NCI-H1092 (cell line): ENCODE data around the gene SFRP2.

ENCODE experiments used
- DNase-seq: peaks from one replicate; lab custom pipeline; 2025; lab: John Stamatoyannopoulos, UW

The SFRP2 gene, protein sequence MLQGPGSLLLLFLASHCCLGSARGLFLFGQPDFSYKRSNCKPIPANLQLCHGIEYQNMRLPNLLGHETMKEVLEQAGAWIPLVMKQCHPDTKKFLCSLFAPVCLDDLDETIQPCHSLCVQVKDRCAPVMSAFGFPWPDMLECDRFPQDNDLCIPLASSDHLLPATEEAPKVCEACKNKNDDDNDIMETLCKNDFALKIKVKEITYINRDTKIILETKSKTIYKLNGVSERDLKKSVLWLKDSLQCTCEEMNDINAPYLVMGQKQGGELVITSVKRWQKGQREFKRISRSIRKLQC

GRCh38 chr4:153788413-153789276, at the start of gene SFRP2:
TSS of gene SFRP2 (minus strand) at chr4:153789083. CDS start at chr4:153788835, 248 bp downstream.
- DNase-seq = no peak

- no peak for DNase-seq
These were observed 49.7 kb upstream of the SFRP2 start for GRCh38 chr4:153838564-153838963.

GRCh38 chr4:153834901-153835300, 46.0 kb upstream of the SFRP2 start:
- DNase-seq = no peak

- DNase-seq = no peak
These were observed 43.9 kb upstream of the SFRP2 start for GRCh38 chr4:153832720-153833287.

DNA sequence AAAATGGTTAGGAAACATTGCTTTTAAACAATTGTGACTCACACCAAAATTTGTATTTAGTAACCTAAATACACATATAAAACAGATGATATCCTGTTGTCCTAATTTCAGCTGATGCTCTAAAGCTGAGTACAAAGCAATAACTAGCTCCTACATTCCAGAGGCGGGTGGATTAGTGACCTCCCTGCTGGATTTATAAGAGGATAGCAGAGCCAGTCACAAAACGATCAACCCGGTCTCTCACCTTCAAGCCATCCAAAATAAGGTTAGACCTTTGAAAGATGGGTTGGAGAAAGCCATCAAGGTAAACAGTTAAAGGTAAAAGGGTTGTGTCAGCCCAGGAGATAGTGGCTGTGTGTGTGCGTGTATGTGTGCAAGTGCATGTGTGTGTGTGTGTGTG, 43.2 kb upstream of the SFRP2 start:
- no peak for DNase-seq

DNA sequence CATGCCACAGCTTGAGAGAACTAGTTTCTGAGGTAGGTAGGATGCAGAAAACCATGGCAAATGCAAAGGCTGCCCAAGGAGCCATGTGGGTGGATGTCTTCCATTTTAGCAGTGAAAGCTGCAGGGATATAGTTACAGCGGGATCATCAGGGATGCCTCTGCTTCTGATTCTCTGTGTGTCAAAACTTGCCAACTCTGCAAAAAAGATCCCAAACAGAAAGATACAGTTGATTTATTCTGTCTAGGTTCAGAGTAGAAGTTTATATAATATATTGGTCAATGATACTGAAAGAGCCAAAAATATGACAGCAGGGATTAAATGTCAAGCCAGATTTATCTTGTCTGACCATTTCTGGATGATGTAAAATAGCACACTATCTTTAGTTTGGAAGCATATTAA, 42.4 kb upstream of the SFRP2 start:
- no peak for DNase-seq

DNA sequence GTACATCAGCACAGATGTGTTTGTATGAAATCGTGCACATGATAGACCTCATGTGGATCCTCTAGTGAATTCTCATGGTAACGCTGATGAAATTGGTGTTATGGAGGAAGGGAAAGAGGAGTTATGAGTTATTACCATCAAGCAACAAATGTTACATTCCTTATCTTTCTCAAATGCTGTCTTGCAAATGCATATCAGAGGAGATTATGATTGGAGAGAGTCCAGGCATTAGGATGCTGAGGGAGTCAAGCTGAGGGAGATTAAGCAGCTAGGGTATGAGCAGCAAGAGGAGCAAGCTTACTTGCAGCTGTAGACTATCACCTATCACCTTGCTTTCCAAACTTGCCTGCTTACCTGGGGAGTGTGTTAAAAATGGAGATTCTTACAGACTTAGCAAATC, 36.8 kb upstream of the SFRP2 start:
- no peak for DNase-seq

GRCh38 chr4:153825126-153825525, 36.2 kb upstream of the SFRP2 start:
- no peak for DNase-seq

GRCh38 chr4:153824501-153824900, 35.6 kb upstream of the SFRP2 start:
- no peak for DNase-seq

DNA sequence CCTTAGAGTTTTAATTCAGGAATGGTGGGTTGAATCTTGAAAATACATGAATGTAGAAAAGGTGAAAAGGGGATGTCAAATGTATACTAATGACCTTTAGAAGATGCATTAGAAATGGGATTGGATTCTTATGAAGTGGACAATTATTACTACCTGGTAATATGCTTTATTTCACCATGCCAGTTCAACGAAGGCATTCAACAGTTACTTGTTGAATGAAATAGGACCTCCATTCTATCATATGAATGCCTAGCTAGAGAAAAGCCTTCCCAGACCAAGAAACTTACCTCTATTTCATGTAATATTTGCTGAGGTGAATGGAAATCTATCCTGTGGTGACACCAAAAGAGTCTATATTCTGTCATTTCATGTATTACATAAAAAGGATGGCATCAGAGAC, 34.6 kb upstream of the SFRP2 start:
- no peak for DNase-seq

- no peak for DNase-seq
These were observed 33.4 kb upstream of the SFRP2 start for GRCh38 chr4:153822316-153822715.

DNA sequence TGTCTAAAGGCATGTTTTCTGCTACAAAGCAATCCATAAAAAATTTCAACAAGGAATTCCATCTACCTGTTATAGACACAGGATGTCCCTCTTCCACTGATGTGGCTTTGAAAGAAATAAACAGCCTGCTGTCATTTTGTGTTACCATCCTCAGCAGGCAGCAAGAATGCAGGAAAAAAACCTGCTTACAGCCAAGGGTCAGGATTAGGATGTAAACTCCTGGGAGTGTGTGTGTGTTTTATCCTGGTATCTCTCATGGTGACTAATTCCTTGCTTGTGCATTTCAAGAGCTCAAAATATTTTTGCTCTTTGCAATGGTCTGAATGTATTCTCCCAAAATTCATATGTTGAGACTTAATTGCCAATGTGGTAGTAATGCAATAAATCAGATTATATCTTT, 28.6 kb upstream of the SFRP2 start:
- DNase-seq = no peak

DNA sequence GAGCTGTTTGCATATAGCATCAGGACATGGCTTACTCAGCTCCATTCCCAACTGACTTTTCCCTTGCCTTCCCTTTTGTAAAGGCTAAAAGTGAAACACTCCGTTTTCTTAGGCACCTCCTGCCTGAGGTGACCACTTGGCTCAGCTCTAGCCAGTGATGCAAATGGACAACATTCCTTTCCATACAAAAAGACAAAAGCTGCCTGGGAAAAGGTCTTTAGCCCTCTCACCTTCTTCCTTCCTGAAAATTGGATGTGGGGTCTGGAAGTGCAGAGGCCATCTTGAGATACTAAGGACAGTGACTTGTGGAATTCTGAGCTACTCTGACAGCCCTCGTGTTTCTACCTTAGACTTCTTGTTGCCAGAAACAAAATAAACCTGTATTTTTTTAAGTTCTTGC, 27.7 kb upstream of the SFRP2 start:
- DNase-seq = no peak

DNA sequence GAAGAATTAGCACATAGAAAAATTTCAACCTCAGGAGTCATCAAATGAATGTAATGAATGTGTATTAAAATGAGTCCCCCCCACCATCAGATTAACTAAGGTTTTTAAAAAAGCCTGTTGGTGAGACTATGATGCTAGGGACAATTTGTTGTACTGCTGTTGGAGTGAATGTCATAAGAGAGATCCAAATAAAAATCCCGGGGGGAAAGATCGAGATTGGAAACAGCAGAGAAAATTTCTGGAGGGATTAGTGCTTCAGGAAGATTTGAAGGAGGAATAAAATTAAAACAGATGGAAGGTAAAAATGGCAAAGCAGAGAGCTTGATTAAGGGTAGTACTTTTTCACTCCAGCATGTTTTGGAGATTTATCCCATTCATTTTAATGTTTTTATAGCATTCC, 25.9 kb upstream of the SFRP2 start:
- no peak for DNase-seq

DNA sequence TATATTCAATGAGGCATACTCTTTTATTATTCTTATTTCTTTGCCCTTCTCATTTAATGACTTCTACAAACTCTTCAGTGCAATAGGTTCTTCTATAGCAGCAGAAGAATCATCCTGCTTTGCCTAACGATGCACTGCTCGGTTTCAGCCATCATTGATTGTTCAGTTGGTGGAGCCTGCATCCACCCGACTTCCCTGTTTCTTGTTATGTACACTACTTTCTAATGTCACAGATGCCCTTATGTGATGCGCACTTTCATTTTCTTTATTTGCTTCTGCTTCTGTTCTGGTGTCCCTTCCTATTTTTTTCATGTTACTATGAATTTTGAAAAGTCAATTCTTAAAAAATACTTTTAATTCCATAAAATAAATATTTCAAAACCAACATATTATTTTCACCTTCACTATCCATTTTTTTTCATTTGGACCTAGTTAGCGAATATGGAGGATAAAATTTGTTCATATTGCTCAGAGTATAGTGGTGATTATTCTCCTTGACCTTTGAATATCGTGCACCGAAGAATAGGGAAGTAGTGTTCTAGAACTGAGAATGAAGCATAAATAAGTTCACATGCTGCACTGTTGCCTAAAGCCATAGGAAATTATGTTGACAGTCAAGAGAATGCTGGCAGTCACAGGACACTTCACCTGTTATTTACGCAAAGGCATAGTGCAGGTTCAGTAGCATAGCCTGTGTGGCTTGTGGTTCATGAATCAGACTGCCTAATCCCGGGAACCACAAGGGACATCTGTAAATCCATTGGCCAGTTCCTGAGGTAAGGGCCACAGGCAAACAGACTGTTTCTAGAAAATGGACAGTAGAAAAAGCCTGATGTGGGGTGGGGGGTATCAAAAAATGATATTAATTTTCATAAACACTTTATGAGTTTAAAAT, 21.3 kb upstream of the SFRP2 start:
- no peak for DNase-seq

DNA sequence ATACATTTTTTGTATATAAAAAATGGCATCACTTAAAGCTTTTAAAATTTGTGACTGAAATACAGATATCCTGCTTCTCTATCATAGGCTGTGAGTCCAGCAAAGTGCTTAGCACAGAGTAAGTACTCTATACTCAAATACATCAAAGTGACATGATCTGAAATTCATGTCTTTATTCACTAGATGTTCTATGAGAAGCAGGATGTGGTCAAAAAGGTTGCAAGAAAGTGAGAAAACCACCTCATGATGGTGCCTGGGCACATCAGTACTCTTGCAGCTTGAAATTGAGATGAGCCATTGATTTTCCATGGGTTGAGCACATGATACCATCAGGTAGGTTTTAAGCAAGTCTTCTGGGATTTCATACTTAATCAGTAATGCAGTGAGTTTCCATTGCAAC, 20.4 kb upstream of the SFRP2 start:
- no peak for DNase-seq

- DNase-seq = no peak
These were observed 19.3 kb upstream of the SFRP2 start for GRCh38 chr4:153808175-153808574.

GRCh38 chr4:153806073-153806472, 17.2 kb upstream of the SFRP2 start:
- DNase-seq = no peak

- no peak for DNase-seq
These were observed 15.8 kb upstream of the SFRP2 start for GRCh38 chr4:153804722-153805121.

DNA sequence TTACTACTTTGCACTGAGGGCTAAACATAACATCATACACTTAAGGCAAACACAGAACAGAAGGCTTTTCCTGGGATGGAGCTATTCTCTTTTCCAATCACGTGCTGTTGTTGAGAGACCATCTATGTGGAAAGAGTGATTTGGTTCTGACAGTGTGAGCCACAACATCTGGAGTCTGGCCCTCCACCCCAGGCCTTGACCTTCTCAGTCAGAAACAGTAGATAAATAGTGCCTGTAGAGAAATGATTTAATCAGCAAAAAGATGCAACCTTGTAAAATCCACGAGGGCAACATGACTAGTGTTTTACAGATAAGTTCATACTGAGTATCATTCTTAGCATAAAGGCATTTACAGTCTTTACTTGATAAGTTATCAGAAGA, 10.8 kb upstream of the SFRP2 start:
- DNase-seq = no peak

DNA sequence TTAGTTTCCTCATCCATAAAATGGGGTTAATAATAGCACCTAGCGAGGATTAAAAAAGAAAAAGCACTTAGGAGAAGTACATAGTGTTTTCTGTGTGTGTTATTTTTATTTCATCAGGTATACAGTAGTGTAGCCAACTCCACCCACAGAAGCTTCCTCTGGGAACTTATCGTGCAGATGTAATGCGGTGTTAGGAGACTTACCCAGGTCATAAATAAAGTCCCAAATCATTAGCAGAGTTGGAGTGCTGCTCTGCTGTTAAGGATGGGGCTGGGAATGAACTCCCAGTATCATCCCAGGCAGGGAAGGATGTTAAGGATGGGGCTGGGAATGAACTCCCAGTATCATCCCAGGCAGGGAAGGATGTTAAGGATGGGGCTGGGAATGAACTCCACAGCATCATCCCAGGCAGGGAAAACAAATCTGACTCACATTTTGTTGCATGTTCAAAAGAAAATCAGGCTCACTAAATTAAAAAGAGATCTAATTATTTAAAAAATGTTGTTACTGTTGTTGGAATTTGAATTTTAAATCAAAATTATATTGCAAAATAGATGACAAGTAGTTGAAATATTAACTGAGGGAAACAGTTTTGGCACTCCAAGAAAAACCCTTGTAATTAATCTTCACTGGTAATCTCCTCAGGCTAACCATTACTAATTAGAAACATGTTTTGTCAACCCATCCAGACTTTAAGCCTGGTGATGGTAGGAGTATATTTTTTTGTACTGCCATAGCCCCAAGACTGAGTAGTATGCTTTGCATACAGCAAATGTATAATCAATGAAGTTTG, 10.2 kb upstream of the SFRP2 start:
- DNase-seq = no peak
